Sigmoid colon (tissue), 7 donors: Measurements from ENCODE around the gene RYR3. TPM values are rescaled to one million over a fixed set of nuclear protein-coding genes. Genes with fewer than 3 reads are reported as not detected.

Experiments used
- DNase-seq: peaks from one replicate; pipeline ENCODE4 v3.0.0-alpha.2; 2019
- H3K27ac ChIP-seq, 4 donors: fragments of 200-600 bp; sonication (generic); one replicate each; pipeline ENCODE4 v1.5.1; 2016 to 2019; ENCODE audit warnings: mild to moderate bottlenecking in 1 of 4
- H3K27me3 ChIP-seq, 3 donors: fragments of 200-600 bp; sonication (generic); one replicate each; pipeline ENCODE4 v1.5.1; 2019; ENCODE audit warnings: mild to moderate bottlenecking in 1 of 3
- H3K36me3 ChIP-seq, 4 donors: fragments of 200-600 bp; sonication (generic); one replicate each; pipeline ENCODE4 v1.5.1; 2016 to 2019
- H3K4me1 ChIP-seq, 4 donors: fragments of 200-600 bp; sonication (generic); one replicate each; pipeline ENCODE4 v1.5.1; 2017 to 2019
- H3K4me3 ChIP-seq, 4 donors: fragments of 200-600 bp; sonication (generic); one replicate each; pipeline ENCODE4 v1.5.1; 2017 to 2019; ENCODE audit warnings: mild to moderate bottlenecking in 2 of 4, moderate library complexity in 1 of 4
- H3K9me3 ChIP-seq, 4 donors: fragments of 200-600 bp in 3 of 4; sonication (generic) in 3 of 4; one replicate each; pipeline versions ENCODE4 v1.5.1 to v1.6.1; 2013 to 2019
- CTCF ChIP-seq, 4 experiments: fragments of 450-650 bp in 3 of 4; fragments of 200-600 bp in 1 of 4; IDR thresholded peaks; one replicate each; pipeline ENCODE4 v1.5.1; 2016 to 2019; ENCODE audit warnings: antibody characterized with exemption in 4 of 4, mild to moderate bottlenecking in 3 of 4, moderate library complexity in 2 of 4
- EP300 ChIP-seq, 4 donors: sonication (generic); formaldehyde crosslinking; IDR thresholded peaks; one replicate each; pipeline ENCODE4 v1.6.1; 2017; ENCODE audit warnings: antibody characterized with exemption in 4 of 4
- POLR2A ChIP-seq, 2 donors: fragments of 450-650 bp; IDR thresholded peaks; one replicate each; pipeline ENCODE4 v1.6.1; 2016; ENCODE audit warnings: antibody characterized with exemption in 2 of 2, mild to moderate bottlenecking in 2 of 2, moderate library complexity in 2 of 2
- POLR2AphosphoS5 ChIP-seq, 4 donors: sonication (generic); formaldehyde crosslinking; IDR thresholded peaks; one replicate each; pipeline ENCODE4 v1.6.1; 2017; ENCODE audit warnings: antibody characterized with exemption in 4 of 4
- WGBS, 2 donors: extraction: QIAGEN DNeasy Blood & Tissue Kit; methylation state at CpG; one replicate each; pipeline ENCODE4 v1.1.7; 2013; 5-methylcytosine and 5-hydroxymethylcytosine counted together
- intact Hi-C: fragments of 100-400 bp; cut with DNase I; formaldehyde crosslinking; loops from one replicate; pipeline ENCODE4 v1.15.1; 2023
- polyA plus RNA-seq, 3 donors: library from polyadenylated mRNA; stranded (reverse); fragments of 200-250 nt; gene quantifications; one replicate each; pipeline ENCODE4 v1.2.3, GENCODE V29; 2013
- total RNA-seq, 4 donors: library from RNA; depleted of rRNA; stranded (reverse); fragments of >200 nt; gene quantifications; one replicate each; pipeline ENCODE4 v1.1.0, GENCODE V29; 2016
- donor health status: healthy with polysubstance abuse.
- donor health status: Bipolar disorder and iron deficiency.
- donor health status: healthy.

The RYR3 gene
- total and polyA plus RNA-seq, 7 donors = 0.38 to 29.1 (median 10.5) TPM; not detected in 1

GRCh38 chr15:33322091-33322490, 11.3 kb downstream of the RYR3 start:
- no peaks in the 10 kb centered on the region for H3K36me3 ChIP-seq
- no peak for DNase-seq
- H3K9me3 ChIP-seq = no peaks in the 10 kb centered on the region
- TF ChIP-seq POLR2A (IDR thresholded peaks at IDR 0.05) (no peak), CTCF (IDR thresholded peaks at IDR 0.05) (no peak), POLR2AphosphoS5 (IDR thresholded peaks at IDR 0.05) (no peak), EP300 (IDR thresholded peaks at IDR 0.05) (no peak)
- no peak overlapping the region for H3K27ac ChIP-seq
- no peaks in the 10 kb centered on the region for H3K27me3 ChIP-seq
- WGBS, 2 donors = 82 to 84% methylated on average over 6 of the region's 6 CpGs
- H3K4me3 ChIP-seq = no peak overlapping the region
- intact Hi-C loops = no loop called here
- H3K4me1 ChIP-seq = no peaks in the 10 kb centered on the region

GRCh38 chr15:33324609-33325008, 13.8 kb downstream of the RYR3 start:
- 91% methylated on average over 2 of the region's 2 CpGs for WGBS, 2 donors
- no peaks in the 10 kb centered on the region for H3K4me1 ChIP-seq
- no peak overlapping the region for H3K4me3 ChIP-seq
- DNase-seq = no peak
- H3K27me3 ChIP-seq = no peaks in the 10 kb centered on the region
- TF ChIP-seq POLR2A (IDR thresholded peaks at IDR 0.05) (no peak), CTCF (IDR thresholded peaks at IDR 0.05) (no peak), EP300 (IDR thresholded peaks at IDR 0.05) (no peak), POLR2AphosphoS5 (IDR thresholded peaks at IDR 0.05) (no peak)
- H3K9me3 ChIP-seq = no peaks in the 10 kb centered on the region
- H3K36me3 ChIP-seq = no peaks in the 10 kb centered on the region
- intact Hi-C loops = no loop called here
- H3K27ac ChIP-seq = no peak overlapping the region

- Histone ChIP-seq H3K4me1 (no peaks in the 10 kb centered on the region), H3K9me3 (no peaks in the 10 kb centered on the region), H3K27me3 (no peaks in the 10 kb centered on the region), H3K27ac (no peak overlapping the region), H3K36me3 (no peaks in the 10 kb centered on the region), H3K4me3 (no peak overlapping the region)
- 91 to 92% methylated on average over 2 of the region's 2 CpGs for WGBS, 2 donors
- TF ChIP-seq POLR2A (IDR thresholded peaks at IDR 0.05) (no peak), POLR2AphosphoS5 (IDR thresholded peaks at IDR 0.05) (no peak), EP300 (IDR thresholded peaks at IDR 0.05) (no peak), CTCF (IDR thresholded peaks at IDR 0.05) (no peak)
- no peak for DNase-seq
- intact Hi-C loops = no loop called here
These were observed 16.1 kb downstream of the RYR3 start for GRCh38 chr15:33326908-33327307.

GRCh38 chr15:33328106-33328505, 17.3 kb downstream of the RYR3 start:
- 67 to 77% methylated on average over 3 of the region's 3 CpGs for WGBS, 2 donors
- H3K36me3 ChIP-seq = no peaks in the 10 kb centered on the region

More at GRCh38 chr15:33328106-33328505, 17.3 kb downstream of the RYR3 start:
- Histone ChIP-seq H3K27me3 (no peaks in the 10 kb centered on the region), H3K4me1 (no peaks in the 10 kb centered on the region), H3K4me3 (no peak overlapping the region), H3K27ac (no peak overlapping the region), H3K9me3 (no peaks in the 10 kb centered on the region)
- intact Hi-C loops = no loop called here
- no peak for TF ChIP-seq POLR2A (IDR thresholded peaks at IDR 0.05)
- no peak for TF ChIP-seq EP300 (IDR thresholded peaks at IDR 0.05)
- TF ChIP-seq CTCF (IDR thresholded peaks at IDR 0.05) = no peak
- no peak for DNase-seq
